ENCODE measurements around the gene CUTA.

Gene CUTA

GRCh38 chr6:33438978-33439594 lies 21.2 kb upstream of the CUTA start:
- DNase-seq = no peak

GRCh38 chr6:33437666-33438065 lies 19.8 kb upstream of the CUTA start:
- DNase-seq = no peak

- DNase-seq = no peak
Measured at GRCh38 chr6:33434961-33435360, 17.1 kb upstream of the CUTA start.

- no peak for DNase-seq
Measured at GRCh38 chr6:33433544-33434191, 15.8 kb upstream of the CUTA start.

GRCh38 chr6:33433001-33433543 lies 15.2 kb upstream of the CUTA start:
- DNase-seq = no peak

- no peak for DNase-seq
Measured at GRCh38 chr6:33432546-33432945, 14.6 kb upstream of the CUTA start.

GRCh38 chr6:33431880-33432541 lies 14.1 kb upstream of the CUTA start:
- no peak for DNase-seq

- peak; percentile 87 for DNase-seq
Measured at GRCh38 chr6:33430991-33431879, 13.3 kb upstream of the CUTA start.

GRCh38 chr6:33430334-33430733 lies 12.4 kb upstream of the CUTA start:
- no peak for DNase-seq

GRCh38 chr6:33429750-33430052 lies 11.8 kb upstream of the CUTA start:
- no peak for DNase-seq

- no peak for DNase-seq
Measured at GRCh38 chr6:33428966-33429749, 11.3 kb upstream of the CUTA start.

- DNase-seq = peak; percentile 60
Measured at GRCh38 chr6:33428224-33428965, 10.5 kb upstream of the CUTA start.

- peak; percentile 68 for DNase-seq
Measured at GRCh38 chr6:33427585-33428223, 9.8 kb upstream of the CUTA start.

GRCh38 chr6:33426590-33427511 lies 8.9 kb upstream of the CUTA start:
- DNase-seq = peak; percentile 37

GRCh38 chr6:33425668-33426577 lies 8.0 kb upstream of the CUTA start:
- peak; percentile 91 for DNase-seq

GRCh38 chr6:33424855-33425667 lies 7.2 kb upstream of the CUTA start:
- DNase-seq = no peak

GRCh38 chr6:33423777-33424176 lies 5.9 kb upstream of the CUTA start:
- DNase-seq = no peak

- DNase-seq = no peak
Measured at GRCh38 chr6:33421344-33421643, 3.4 kb upstream of the CUTA start.
